ENCODE results near the gene TCERG1L. TPM values are rescaled to one million over a fixed set of nuclear protein-coding genes. Genes with fewer than 3 reads are reported as not detected.

TCERG1L gene
- total RNA-seq, 2 experiments from 2014 or later, result 0.06 TPM; not detected in 1

DNA sequence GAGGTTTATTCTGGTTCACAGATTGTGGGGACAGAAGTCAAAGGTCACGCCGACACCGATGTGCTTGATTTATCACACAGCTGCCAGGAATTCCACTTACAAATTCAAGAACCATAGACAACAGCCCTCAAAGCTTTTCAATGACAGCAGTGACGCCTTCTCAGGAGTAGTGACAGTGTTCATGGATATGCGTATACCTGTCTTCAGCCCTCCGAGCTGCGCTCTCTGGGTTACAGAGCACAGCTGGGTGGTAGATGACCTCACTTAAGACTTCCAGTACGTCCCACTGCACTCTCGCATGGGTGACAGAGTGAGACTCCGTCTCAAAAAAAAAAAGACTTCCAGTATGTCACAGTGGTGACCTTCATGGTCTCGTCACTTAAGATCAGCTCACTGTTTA lies 108.5 kb downstream of the TCERG1L start:
- no peaks in the 10 kb centered on the region for H3K36me3 Mint-ChIP-seq (ENCODE audit: low read depth)
- Histone ChIP-seq H3K36me3 (ENCODE audit: insufficient read depth, low read length) (no peaks in the 10 kb centered on the region), H3K4me3 (ENCODE audit: low read length) (no peak overlapping the region), H3K4me1 (ENCODE audit: insufficient read depth, low read length) (no peaks in the 10 kb centered on the region), H3K27me3 (ENCODE audit: control insufficient read depth in 1 of 2, insufficient read depth in 2 of 2, low read length in 2 of 2) (peaks cover 0 to 2% of the 10 kb centered on the region in 2 experiments), H3K9me3 (ENCODE audit: control insufficient read depth in 1 of 2, insufficient read depth in 1 of 2, low read length in 2 of 2) (peaks cover 0 to 46% of the 10 kb centered on the region in 2 experiments), H3K27ac (ENCODE audit: low read depth in 1 of 2, low read length in 2 of 2) (no peak overlapping the region)
- peaks cover 10% of the 10 kb centered on the region for H3K27me3 Mint-ChIP-seq
- ChIA-PET CTCF (no interaction called here), POLR2A (no interaction called here)
- TF ChIP-seq, protein P1, sequence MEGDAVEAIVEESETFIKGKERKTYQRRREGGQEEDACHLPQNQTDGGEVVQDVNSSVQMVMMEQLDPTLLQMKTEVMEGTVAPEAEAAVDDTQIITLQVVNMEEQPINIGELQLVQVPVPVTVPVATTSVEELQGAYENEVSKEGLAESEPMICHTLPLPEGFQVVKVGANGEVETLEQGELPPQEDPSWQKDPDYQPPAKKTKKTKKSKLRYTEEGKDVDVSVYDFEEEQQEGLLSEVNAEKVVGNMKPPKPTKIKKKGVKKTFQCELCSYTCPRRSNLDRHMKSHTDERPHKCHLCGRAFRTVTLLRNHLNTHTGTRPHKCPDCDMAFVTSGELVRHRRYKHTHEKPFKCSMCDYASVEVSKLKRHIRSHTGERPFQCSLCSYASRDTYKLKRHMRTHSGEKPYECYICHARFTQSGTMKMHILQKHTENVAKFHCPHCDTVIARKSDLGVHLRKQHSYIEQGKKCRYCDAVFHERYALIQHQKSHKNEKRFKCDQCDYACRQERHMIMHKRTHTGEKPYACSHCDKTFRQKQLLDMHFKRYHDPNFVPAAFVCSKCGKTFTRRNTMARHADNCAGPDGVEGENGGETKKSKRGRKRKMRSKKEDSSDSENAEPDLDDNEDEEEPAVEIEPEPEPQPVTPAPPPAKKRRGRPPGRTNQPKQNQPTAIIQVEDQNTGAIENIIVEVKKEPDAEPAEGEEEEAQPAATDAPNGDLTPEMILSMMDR (IDR thresholded peaks at IDR 0.05), result no peak
- ATAC-seq (ENCODE audit: poor library complexity) (no peak), DNase-seq (no peak)
- no peak overlapping the region for H3K4me3 Mint-ChIP-seq
- H3K9me3 Mint-ChIP-seq, result no peaks in the 10 kb centered on the region
- intact Hi-C loops (cut with DNase I, micrococcal nuclease), result no loop called here
- H3K4me1 Mint-ChIP-seq (ENCODE audit: low read depth), result no peaks in the 10 kb centered on the region
- no peak overlapping the region for H3K27ac Mint-ChIP-seq

DNA sequence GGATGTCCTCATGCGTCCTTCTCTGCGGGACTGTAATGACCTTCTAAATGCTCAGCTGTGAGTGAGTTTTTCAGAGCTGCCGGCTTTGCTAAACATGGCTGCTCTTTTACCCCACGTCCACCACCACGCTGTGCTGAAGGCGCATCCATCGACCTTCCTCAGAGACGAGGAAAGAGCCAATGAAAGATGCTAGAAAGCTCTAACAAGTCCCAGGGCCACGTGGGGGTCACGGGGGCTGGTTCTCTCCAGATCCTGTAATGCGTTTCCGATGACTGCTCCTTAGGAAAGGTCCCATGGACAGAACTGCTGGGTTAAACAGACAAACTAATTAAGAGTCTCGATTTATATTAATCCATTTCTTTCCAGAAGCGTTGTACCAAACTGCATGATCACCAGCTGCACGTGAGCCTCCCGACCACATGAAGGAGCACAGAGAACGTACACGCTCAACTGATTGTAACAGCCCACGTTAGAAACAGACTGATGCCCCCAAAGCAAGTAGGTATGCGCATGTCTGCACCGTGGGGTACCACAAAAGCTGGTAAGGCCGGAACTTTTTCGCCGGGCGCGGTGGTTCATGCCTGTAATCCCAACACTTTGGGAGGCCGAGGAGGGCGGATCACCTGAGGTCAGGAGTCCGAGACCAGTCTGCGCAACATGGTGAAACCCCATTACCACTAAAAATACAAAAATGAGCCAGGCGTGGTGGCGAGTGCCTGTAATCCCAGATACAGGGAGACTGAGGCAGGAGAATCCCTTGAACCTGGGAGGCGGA lies 109.6 kb downstream of the TCERG1L start:
- no peak overlapping the region for H3K4me3 Mint-ChIP-seq
- peaks cover 0 to 2% of the 10 kb centered on the region in 2 experiments for H3K27me3 ChIP-seq (ENCODE audit: control insufficient read depth in 1 of 2, insufficient read depth in 2 of 2, low read length in 2 of 2)
- H3K36me3 ChIP-seq (ENCODE audit: insufficient read depth, low read length), result no peaks in the 10 kb centered on the region
- ChIA-PET CTCF (no interaction called here), POLR2A (no interaction called here)
- H3K27ac Mint-ChIP-seq, result no peak overlapping the region
- DNase-seq, result no peak
- H3K9me3 Mint-ChIP-seq, result no peaks in the 10 kb centered on the region
- H3K9me3 ChIP-seq (ENCODE audit: control insufficient read depth in 1 of 2, insufficient read depth in 1 of 2, low read length in 2 of 2), result peaks cover 0 to 42% of the 10 kb centered on the region in 2 experiments
- H3K36me3 Mint-ChIP-seq (ENCODE audit: low read depth), result no peaks in the 10 kb centered on the region
- peaks cover 10% of the 10 kb centered on the region for H3K27me3 Mint-ChIP-seq
- TF ChIP-seq, protein P1 (IDR thresholded peaks at IDR 0.05), result no peak
- H3K27ac ChIP-seq (ENCODE audit: low read depth in 1 of 2, low read length in 2 of 2), result no peak overlapping the region
- no peak overlapping the region for H3K4me3 ChIP-seq (ENCODE audit: low read length)
- intact Hi-C loops (cut with DNase I, micrococcal nuclease), result no loop called here
- no peaks in the 10 kb centered on the region for H3K4me1 Mint-ChIP-seq (ENCODE audit: low read depth)
- no peaks in the 10 kb centered on the region for H3K4me1 ChIP-seq (ENCODE audit: insufficient read depth, low read length)
- ATAC-seq (ENCODE audit: poor library complexity), result no peak

DNA sequence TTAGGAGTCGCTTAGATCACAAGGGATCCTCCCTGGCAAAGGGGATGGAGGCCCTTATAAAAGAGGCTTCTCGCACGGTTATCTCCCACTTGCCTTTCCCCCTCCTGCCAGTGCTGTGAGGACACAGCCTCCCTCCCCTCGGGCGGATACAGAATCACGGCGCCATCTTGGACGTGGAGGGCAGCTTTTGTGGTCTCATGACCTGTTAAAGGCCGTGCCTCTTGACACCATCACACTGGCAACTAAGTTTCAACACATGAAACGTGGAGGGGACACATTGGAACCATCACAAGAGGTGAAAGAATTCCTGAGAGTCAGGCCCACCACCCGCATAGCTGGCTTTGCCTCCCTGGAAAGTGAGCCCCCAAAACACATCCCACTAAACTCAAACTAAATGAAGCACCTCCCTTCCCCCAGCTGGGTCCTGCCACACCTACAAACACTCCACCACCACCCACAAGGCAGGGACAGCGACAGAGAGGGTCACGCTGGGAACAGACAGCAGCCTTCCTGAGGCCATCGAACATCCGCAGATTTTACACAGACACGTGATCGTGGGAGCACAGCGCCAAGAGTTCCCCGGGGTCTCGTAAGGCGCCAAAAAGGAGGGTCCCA lies 110.6 kb downstream of the TCERG1L start:
- intact Hi-C loops (cut with DNase I, micrococcal nuclease), result no loop called here
- TF ChIP-seq, protein P1 (IDR thresholded peaks at IDR 0.05), result no peak
- DNase-seq (no peak), ATAC-seq (ENCODE audit: poor library complexity) (no peak)
- ChIA-PET POLR2A (no interaction called here), CTCF (no interaction called here)
- Mint-ChIP-seq H3K9me3 (no peaks in the 10 kb centered on the region), H3K27me3 (peaks cover 10% of the 10 kb centered on the region), H3K4me3 (no peak overlapping the region), H3K4me1 (ENCODE audit: low read depth) (no peaks in the 10 kb centered on the region), H3K27ac (no peak overlapping the region), H3K36me3 (ENCODE audit: low read depth) (no peaks in the 10 kb centered on the region)
- peaks cover 0 to 2% of the 10 kb centered on the region in 2 experiments for H3K27me3 ChIP-seq (ENCODE audit: control insufficient read depth in 1 of 2, insufficient read depth in 2 of 2, low read length in 2 of 2)
- no peak overlapping the region for H3K27ac ChIP-seq (ENCODE audit: low read depth in 1 of 2, low read length in 2 of 2)
- H3K4me1 ChIP-seq (ENCODE audit: insufficient read depth, low read length), result no peaks in the 10 kb centered on the region
- no peak overlapping the region for H3K4me3 ChIP-seq (ENCODE audit: low read length)
- peaks cover 0 to 41% of the 10 kb centered on the region in 2 experiments for H3K9me3 ChIP-seq (ENCODE audit: control insufficient read depth in 1 of 2, insufficient read depth in 1 of 2, low read length in 2 of 2)
- H3K36me3 ChIP-seq (ENCODE audit: insufficient read depth, low read length), result no peaks in the 10 kb centered on the region

Data from CD4-positive, alpha-beta T cell (primary cell).